ENCODE data around the gene ROBO1.

ROBO1 gene

GRCh38 chr3:78825858-78826215, 942.0 kb downstream of the ROBO1 start:
- DNase-seq (no peak), ATAC-seq (ENCODE audit: insufficient read depth, low read depth) (no peak)
- no peak overlapping the region for H3K4me3 ChIP-seq (ENCODE audit: low read depth in 1 of 2, low read length in 2 of 2)
- H3K4me2 ChIP-seq (ENCODE audit: insufficient read depth, low read length): no peak overlapping the region
- no peaks in the 10 kb centered on the region for H3K27me3 ChIP-seq (ENCODE audit: insufficient read depth, low read length, poor library complexity)
- H3K9me3 ChIP-seq (ENCODE audit: insufficient read depth, low read length, severe bottlenecking): no peaks in the 10 kb centered on the region
- no peak overlapping the region for H2AFZ ChIP-seq (ENCODE audit: low read depth, low read length)
- no peak for TF ChIP-seq CTCF (IDR thresholded peaks at IDR 0.05; ENCODE audit: borderline replicate concordance, extremely low read depth, low read length, poor library complexity, severe bottlenecking)
- no peak for TF ChIP-seq EZH2 (IDR thresholded peaks at IDR 0.05; ENCODE audit: borderline replicate concordance, low read depth, low read length, severe bottlenecking)
- no peak overlapping the region for H3K27ac ChIP-seq (ENCODE audit: low read length)
- no peak overlapping the region for H3K9ac ChIP-seq (ENCODE audit: low read depth, low read length)
- no peaks in the 10 kb centered on the region for H3K4me1 ChIP-seq (ENCODE audit: insufficient read depth, low read length)
- H3K36me3 ChIP-seq (ENCODE audit: insufficient read depth, low read length): no peaks in the 10 kb centered on the region
- no peaks in the 10 kb centered on the region for H4K20me1 ChIP-seq (ENCODE audit: insufficient read depth, low read length)
- H3K79me2 ChIP-seq (ENCODE audit: insufficient read depth, low read length): no peaks in the 10 kb centered on the region

- Histone ChIP-seq H3K27me3 (ENCODE audit: insufficient read depth, low read length, poor library complexity) (no peaks in the 10 kb centered on the region), H3K36me3 (ENCODE audit: insufficient read depth, low read length) (no peaks in the 10 kb centered on the region), H3K4me3 (ENCODE audit: low read depth in 1 of 2, low read length in 2 of 2) (no peak overlapping the region), H4K20me1 (ENCODE audit: insufficient read depth, low read length) (no peaks in the 10 kb centered on the region), H3K27ac (ENCODE audit: low read length) (no peak overlapping the region), H3K9me3 (ENCODE audit: insufficient read depth, low read length, severe bottlenecking) (no peaks in the 10 kb centered on the region), H3K9ac (ENCODE audit: low read depth, low read length) (no peak overlapping the region), H2AFZ (ENCODE audit: low read depth, low read length) (no peak overlapping the region), H3K4me1 (ENCODE audit: insufficient read depth, low read length) (no peaks in the 10 kb centered on the region), H3K4me2 (ENCODE audit: insufficient read depth, low read length) (no peak overlapping the region), H3K79me2 (ENCODE audit: insufficient read depth, low read length) (no peaks in the 10 kb centered on the region)
- ATAC-seq (ENCODE audit: insufficient read depth, low read depth) (no peak), DNase-seq (no peak)
- no peak for TF ChIP-seq CTCF (IDR thresholded peaks at IDR 0.05; ENCODE audit: borderline replicate concordance, extremely low read depth, low read length, poor library complexity, severe bottlenecking)
- no peak for TF ChIP-seq EZH2 (IDR thresholded peaks at IDR 0.05; ENCODE audit: borderline replicate concordance, low read depth, low read length, severe bottlenecking)
Observed at GRCh38 chr3:78825118-78825857, 942.5 kb downstream of the ROBO1 start.

- Histone ChIP-seq H3K27me3 (ENCODE audit: insufficient read depth, low read length, poor library complexity) (no peaks in the 10 kb centered on the region), H3K4me2 (ENCODE audit: insufficient read depth, low read length) (no peak overlapping the region), H3K79me2 (ENCODE audit: insufficient read depth, low read length) (no peaks in the 10 kb centered on the region), H3K9ac (ENCODE audit: low read depth, low read length) (no peak overlapping the region), H3K4me1 (ENCODE audit: insufficient read depth, low read length) (no peaks in the 10 kb centered on the region), H3K36me3 (ENCODE audit: insufficient read depth, low read length) (no peaks in the 10 kb centered on the region), H3K4me3 (ENCODE audit: low read depth in 1 of 2, low read length in 2 of 2) (no peak overlapping the region), H3K27ac (ENCODE audit: low read length) (no peak overlapping the region), H4K20me1 (ENCODE audit: insufficient read depth, low read length) (no peaks in the 10 kb centered on the region), H3K9me3 (ENCODE audit: insufficient read depth, low read length, severe bottlenecking) (no peaks in the 10 kb centered on the region), H2AFZ (ENCODE audit: low read depth, low read length) (no peak overlapping the region)
- no peak for ATAC-seq (ENCODE audit: insufficient read depth, low read depth)
- TF ChIP-seq CTCF (IDR thresholded peaks at IDR 0.05; ENCODE audit: borderline replicate concordance, extremely low read depth, low read length, poor library complexity, severe bottlenecking): no peak
- TF ChIP-seq EZH2 (IDR thresholded peaks at IDR 0.05; ENCODE audit: borderline replicate concordance, low read depth, low read length, severe bottlenecking): no peak
- no peak for DNase-seq
Observed at GRCh38 chr3:78823859-78824258, 943.9 kb downstream of the ROBO1 start.
